Mesendoderm (in vitro differentiated cells): Measurements from ENCODE around the gene FAAP20. TPM values are rescaled to one million over a fixed set of nuclear protein-coding genes. Genes with fewer than 3 reads are reported as not detected.

Experiments
- DNase-seq: peaks from one replicate; pipeline ENCODE4 v3.0.0; 2013
- H2AK5ac ChIP-seq: 2 replicates; pipeline ENCODE4 v1.6.1; 2013; ENCODE audit warnings: low read length, inconsistent platforms
- H2BK120ac ChIP-seq: 2 replicates; pipeline ENCODE4 v1.6.1; 2013; ENCODE audit warnings: low read depth, mild to moderate bottlenecking, low read length, moderate library complexity, mixed read lengths
- H2BK15ac ChIP-seq: replicated peaks from 2 replicates; pipeline ENCODE4 v1.6.1; 2013; ENCODE audit warnings: low read depth, mild to moderate bottlenecking, moderate library complexity
- H2BK5ac ChIP-seq: 2 replicates; pipeline ENCODE4 v1.6.1; 2013; ENCODE audit warnings: low read length, inconsistent platforms
- H3K18ac ChIP-seq: 2 replicates; pipeline ENCODE4 v1.6.1; 2013; ENCODE audit warnings: mild to moderate bottlenecking, low read length, mixed read lengths
- H3K23ac ChIP-seq: one replicate; pipeline ENCODE4 v1.6.1; 2013; ENCODE audit warnings: low read length
- H3K27ac ChIP-seq: 2 replicates; pipeline ENCODE4 v1.5.1; 2013; ENCODE audit warnings: low read depth, mild to moderate bottlenecking, inconsistent platforms, low read length, moderate library complexity
- H3K27me3 ChIP-seq: 2 replicates; pipeline ENCODE4 v1.6.1; 2013; ENCODE audit warnings: low read length, control low read depth, mild to moderate bottlenecking, inconsistent platforms; ENCODE audit not compliant: insufficient read depth, poor library complexity
- H3K36me3 ChIP-seq: 2 replicates; pipeline ENCODE4 v1.6.1; 2013; ENCODE audit warnings: low read length, inconsistent platforms; ENCODE audit not compliant: control insufficient read depth, insufficient read depth
- H3K4ac ChIP-seq: one replicate; pipeline ENCODE4 v1.6.1; 2013; ENCODE audit warnings: low read depth, mild to moderate bottlenecking, low read length, moderate library complexity
- H3K4me1 ChIP-seq: 2 replicates; pipeline ENCODE4 v1.6.1; 2013; ENCODE audit warnings: low read depth, low read length, inconsistent platforms; ENCODE audit not compliant: control insufficient read depth
- H3K4me2 ChIP-seq: 2 replicates; pipeline ENCODE4 v1.6.1; 2013; ENCODE audit warnings: low read length
- H3K4me3 ChIP-seq: 2 replicates; pipeline ENCODE4 v1.5.1; 2013; ENCODE audit warnings: mild to moderate bottlenecking, low read length
- H3K56ac ChIP-seq: one replicate; pipeline ENCODE4 v1.6.1; 2013; ENCODE audit warnings: low read length
- H3K79me1 ChIP-seq: 2 replicates; pipeline ENCODE4 v1.6.1; 2013; ENCODE audit warnings: low read length, inconsistent platforms
- H3K79me2 ChIP-seq: 2 replicates; pipeline ENCODE4 v1.6.1; 2013; ENCODE audit warnings: mild to moderate bottlenecking, low read length; ENCODE audit not compliant: control insufficient read depth, insufficient read depth
- H3K9ac ChIP-seq: 2 replicates; pipeline ENCODE4 v1.6.1; 2013; ENCODE audit warnings: low read length, inconsistent platforms
- H4K5ac ChIP-seq: one replicate; pipeline ENCODE4 v1.6.1; 2013; ENCODE audit warnings: low read length
- H4K8ac ChIP-seq: one replicate; pipeline ENCODE4 v1.6.1; 2013; ENCODE audit warnings: low read depth, mild to moderate bottlenecking, control low read depth, low read length, moderate library complexity
- WGBS: extraction: QIAGEN DNeasy Blood & Tissue Kit; methylation state at CpG from one replicate; pipeline ENCODE4 v1.1.7; 2013; ENCODE audit warnings: low lambda C conversion rate, missing lambda C conversion rate; ENCODE audit not compliant: insufficient coverage; ENCODE audit errors: extremely low coverage; 5-methylcytosine and 5-hydroxymethylcytosine counted together
- polyA plus RNA-seq, 2 experiments: library from polyadenylated mRNA; stranded (reverse); fragments of 200-250 nt; gene quantifications; one replicate each; pipeline ENCODE4 v1.2.3, GENCODE V29; 2013

Gene FAAP20
- polyA plus RNA-seq (2013, experiment 1 of 2): 85.8 TPM
- 84.4 TPM for polyA plus RNA-seq (2013, experiment 2 of 2)

DNA sequence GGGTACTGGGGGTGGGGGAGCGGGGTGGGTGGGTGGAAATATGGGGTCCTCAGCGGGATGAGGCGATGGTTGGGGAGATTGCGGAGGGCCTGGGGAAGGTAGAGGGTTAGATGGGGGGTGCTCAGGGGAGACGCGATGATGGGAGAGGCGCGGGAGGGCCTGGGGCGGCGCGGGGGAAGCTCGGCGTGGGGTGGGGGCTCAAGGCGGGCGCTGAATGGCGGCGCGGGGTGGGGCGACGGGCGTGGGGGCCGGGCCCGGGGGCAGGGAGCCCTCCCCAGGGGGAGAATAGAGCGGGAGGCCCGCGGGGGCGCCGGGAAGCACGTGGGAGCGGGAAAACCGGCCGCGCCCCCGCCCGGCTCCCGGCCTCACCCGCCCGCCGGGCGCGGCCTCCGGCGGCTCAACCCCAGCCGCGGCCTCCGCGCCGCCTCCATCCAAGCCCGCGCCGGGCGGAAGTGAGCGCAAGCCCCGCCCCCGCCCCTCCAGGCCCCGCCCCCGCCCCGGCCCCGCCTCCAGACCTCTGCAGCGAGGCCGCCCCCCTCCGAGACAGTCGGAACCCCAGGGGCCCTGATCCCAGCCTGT lies at the start of gene FAAP20:
TSS of gene FAAP20 (minus strand) at position 454 of the 579 bp plus-strand sequence. CDS start at position 431, 23 bp downstream.
- Histone ChIP-seq H3K4ac (peak within 1 kb of the TSS; percentile 83), H3K79me2 (peaks cover 12% of the 10 kb centered on the region), H3K79me1 (peaks cover 7% of the 10 kb centered on the region), H3K27ac (peak within 1 kb of the TSS; percentile 84), H4K8ac (no peak within 1 kb of the TSS), H3K56ac (peak within 1 kb of the TSS; percentile 90), H3K4me1 (no peaks in the 10 kb centered on the region), H3K4me3 (peak within 1 kb of the TSS; percentile 36), H2BK15ac (no peak within 1 kb of the TSS), H2BK120ac (no peak within 1 kb of the TSS), H2AK5ac (peak within 1 kb of the TSS; percentile 37), H4K5ac (no peak within 1 kb of the TSS), H2BK5ac (no peak within 1 kb of the TSS), H3K9ac (peak within 1 kb of the TSS; percentile 85), H3K27me3 (no peaks in the 10 kb centered on the region), H3K23ac (peak within 1 kb of the TSS; percentile 66), H3K4me2 (peak within 1 kb of the TSS; percentile 70), H3K18ac (peak within 1 kb of the TSS; percentile 90), H3K36me3 (no peaks in the 10 kb centered on the region)
- WGBS: no CpG with 5 or more reads among the region's 63 CpGs
- peak; percentile 63 for DNase-seq

DNA sequence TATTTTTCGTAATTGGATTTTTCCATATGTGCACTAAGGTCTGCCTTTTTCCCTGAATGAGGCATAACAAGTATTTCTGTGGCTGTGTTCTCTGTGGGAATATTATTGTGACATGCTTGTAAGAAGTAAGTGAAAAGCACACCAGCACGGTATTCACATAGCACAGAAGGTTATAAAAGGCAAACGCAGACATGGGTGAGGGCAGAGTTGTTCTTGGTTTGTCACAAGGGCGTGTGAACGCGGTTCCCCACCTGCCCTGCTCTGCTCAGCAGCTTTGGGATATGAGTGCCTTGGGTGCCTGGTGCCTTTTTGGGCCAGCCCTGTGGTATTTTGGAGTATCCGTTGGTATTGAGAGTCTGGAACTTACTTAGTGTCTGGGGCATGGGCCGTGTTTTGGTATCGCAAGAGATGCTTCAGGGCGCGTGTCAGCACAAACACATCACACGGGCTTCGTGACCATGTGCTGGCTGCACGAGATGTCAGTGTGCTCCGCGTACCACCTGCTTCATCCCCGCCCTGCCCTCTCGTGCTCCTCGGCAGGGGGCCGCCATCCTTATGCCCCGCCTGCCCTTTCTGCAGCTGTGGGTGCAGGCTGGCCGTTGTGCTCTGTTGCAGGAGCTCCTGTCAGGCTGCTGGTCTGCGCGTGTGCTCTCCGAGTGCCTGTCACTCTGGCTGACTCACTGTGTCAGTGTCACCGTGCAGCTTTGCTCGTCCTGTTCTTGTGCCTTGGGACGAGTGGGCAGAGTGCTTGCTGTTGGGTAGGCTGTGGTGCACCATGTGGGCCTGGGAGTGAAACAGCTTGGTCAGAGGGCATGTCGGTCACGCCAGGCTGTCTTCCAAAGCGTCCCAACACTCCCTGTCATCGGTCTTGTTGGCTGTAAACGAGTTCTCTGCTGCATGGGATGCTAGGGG lies 48.5 kb upstream of the FAAP20 start:
- Histone ChIP-seq H3K18ac (no peak overlapping the region), H3K4me3 (no peak overlapping the region), H2BK120ac (no peak overlapping the region), H3K9ac (peak overlapping the region; percentile 6), H3K23ac (no peak overlapping the region), H3K27me3 (no peaks in the 10 kb centered on the region), H3K79me1 (peaks cover 26% of the 10 kb centered on the region), H2BK5ac (no peak overlapping the region), H4K5ac (no peak overlapping the region), H3K4me2 (no peak overlapping the region), H3K56ac (no peak overlapping the region), H3K27ac (no peak overlapping the region), H3K36me3 (peaks cover 5% of the 10 kb centered on the region), H3K4me1 (peaks cover 7% of the 10 kb centered on the region), H4K8ac (no peak overlapping the region), H2AK5ac (no peak overlapping the region), H3K4ac (no peak overlapping the region), H2BK15ac (no peak overlapping the region), H3K79me2 (peaks cover 89% of the 10 kb centered on the region)
- no peak for DNase-seq
- no CpG with 5 or more reads among the region's 33 CpGs for WGBS

DNA sequence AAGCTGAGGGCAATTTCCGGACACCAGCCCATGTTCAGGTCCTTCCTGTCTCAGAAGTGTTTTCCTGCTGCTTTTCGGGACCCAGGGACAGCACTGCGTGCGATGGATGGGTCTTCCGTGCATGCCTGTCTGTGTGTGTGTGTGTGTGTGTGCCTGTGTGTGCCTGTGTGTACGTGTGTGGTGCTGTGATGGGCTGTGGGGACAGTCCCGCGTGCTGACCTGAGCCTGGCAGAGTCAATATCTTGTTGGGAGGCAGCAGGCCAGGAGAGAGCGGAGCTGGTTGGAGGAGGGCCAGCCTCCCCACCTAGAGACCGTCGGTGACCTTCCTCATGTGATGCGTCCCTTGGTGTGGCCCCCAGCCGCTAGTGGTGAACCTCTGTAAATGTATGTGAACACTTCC lies 47.2 kb upstream of the FAAP20 start:
- no peak overlapping the region for H3K4ac ChIP-seq
- H4K8ac ChIP-seq: no peak overlapping the region
- H3K23ac ChIP-seq: no peak overlapping the region
- H3K27ac ChIP-seq: no peak overlapping the region
- no peak overlapping the region for H3K9ac ChIP-seq
- H2BK5ac ChIP-seq: no peak overlapping the region
- peaks cover 24% of the 10 kb centered on the region for H3K79me1 ChIP-seq
- H3K18ac ChIP-seq: no peak overlapping the region
- no peaks in the 10 kb centered on the region for H3K27me3 ChIP-seq
- DNase-seq: no peak
- H4K5ac ChIP-seq: no peak overlapping the region
- H2AK5ac ChIP-seq: no peak overlapping the region
- peaks cover 5% of the 10 kb centered on the region for H3K36me3 ChIP-seq
- H3K79me2 ChIP-seq: peaks cover 90% of the 10 kb centered on the region
- H3K4me3 ChIP-seq: no peak overlapping the region
- no peak overlapping the region for H2BK15ac ChIP-seq
- H3K4me1 ChIP-seq: peaks cover 1% of the 10 kb centered on the region
- no peak overlapping the region for H3K4me2 ChIP-seq
- H2BK120ac ChIP-seq: no peak overlapping the region
- H3K56ac ChIP-seq: no peak overlapping the region
- no CpG with 5 or more reads among the region's 13 CpGs for WGBS

DNA sequence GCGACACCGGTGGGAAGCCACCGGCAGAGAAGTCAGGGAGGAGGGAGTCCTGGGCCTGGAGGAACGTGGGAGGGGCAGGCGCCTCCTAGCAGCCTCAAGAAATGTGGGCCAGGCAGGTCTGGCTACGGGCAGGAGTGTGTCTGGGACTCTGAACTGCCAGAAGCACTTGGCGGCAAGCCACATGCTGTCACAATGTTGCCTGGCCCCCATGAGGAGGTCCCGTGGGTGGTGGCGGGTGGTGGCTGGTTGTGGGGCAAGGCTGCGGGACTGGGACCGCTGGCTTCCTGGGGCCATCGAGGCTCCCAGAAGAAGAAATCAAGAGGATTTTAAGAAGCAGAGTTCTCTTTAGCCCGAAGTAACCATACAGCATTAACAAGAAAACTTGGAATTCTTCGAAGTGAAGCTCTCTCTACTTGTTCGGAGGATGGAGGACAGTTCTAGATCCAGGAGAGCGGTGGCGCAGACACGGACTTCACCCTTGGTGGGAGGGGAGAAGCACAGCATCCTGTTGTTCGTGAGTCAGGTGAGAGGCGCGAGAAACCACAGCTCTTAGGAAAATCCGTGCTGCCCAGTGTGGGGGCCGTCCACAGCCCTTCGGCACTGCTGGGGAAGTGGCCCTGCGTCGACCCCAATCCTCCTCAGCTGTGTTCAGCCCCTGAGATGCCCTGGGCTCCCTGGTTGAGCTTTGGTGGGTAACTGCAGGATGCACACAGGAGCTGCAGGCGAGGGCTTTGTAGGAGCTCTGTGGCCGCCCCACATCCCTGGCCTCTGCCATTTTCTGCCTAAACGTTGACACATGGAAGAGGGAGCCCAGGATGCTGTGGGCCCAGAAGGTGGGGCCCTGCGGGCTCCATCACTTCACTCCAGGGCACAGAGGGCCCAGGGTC lies 45.9 kb upstream of the FAAP20 start:
- Histone ChIP-seq H3K4me1 (peaks cover 1% of the 10 kb centered on the region), H3K36me3 (peaks cover 5% of the 10 kb centered on the region)

GRCh38 chr1:2239384-2239985 lies 44.9 kb upstream of the FAAP20 start:
- no peak overlapping the region for H4K5ac ChIP-seq
- no peak overlapping the region for H3K4ac ChIP-seq
- H3K27ac ChIP-seq: no peak overlapping the region
- H3K4me2 ChIP-seq: no peak overlapping the region
- no peak overlapping the region for H2BK15ac ChIP-seq
- H2BK5ac ChIP-seq: no peak overlapping the region
- no CpG with 5 or more reads among the region's 30 CpGs for WGBS
- H3K79me1 ChIP-seq: peaks cover 21% of the 10 kb centered on the region
- no peak overlapping the region for H2AK5ac ChIP-seq
- no peak overlapping the region for H3K23ac ChIP-seq
- no peak overlapping the region for H3K56ac ChIP-seq
- H3K18ac ChIP-seq: no peak overlapping the region
- H3K79me2 ChIP-seq: peaks cover 94% of the 10 kb centered on the region
- no peak overlapping the region for H3K4me3 ChIP-seq
- peaks cover 5% of the 10 kb centered on the region for H3K36me3 ChIP-seq
- DNase-seq: no peak
- H3K27me3 ChIP-seq: no peaks in the 10 kb centered on the region
- peaks cover 1% of the 10 kb centered on the region for H3K4me1 ChIP-seq
- no peak overlapping the region for H2BK120ac ChIP-seq
- no peak overlapping the region for H4K8ac ChIP-seq
- no peak overlapping the region for H3K9ac ChIP-seq

More for the DNA sequence above, 45.9 kb upstream of the FAAP20 start:
- H3K27ac ChIP-seq: no peak overlapping the region
- H3K9ac ChIP-seq: no peak overlapping the region
- H4K8ac ChIP-seq: no peak overlapping the region
- no peak overlapping the region for H2BK5ac ChIP-seq
- no peak for DNase-seq
- no peak overlapping the region for H2AK5ac ChIP-seq
- peaks cover 21% of the 10 kb centered on the region for H3K79me1 ChIP-seq
- H3K56ac ChIP-seq: no peak overlapping the region
- no peak overlapping the region for H4K5ac ChIP-seq
- no peak overlapping the region for H2BK15ac ChIP-seq
- H3K79me2 ChIP-seq: peaks cover 90% of the 10 kb centered on the region
- H3K18ac ChIP-seq: no peak overlapping the region
- H3K23ac ChIP-seq: no peak overlapping the region
- H2BK120ac ChIP-seq: no peak overlapping the region
- H3K4ac ChIP-seq: no peak overlapping the region
- no peak overlapping the region for H3K4me3 ChIP-seq
- no peak overlapping the region for H3K4me2 ChIP-seq
- no CpG with 5 or more reads among the region's 30 CpGs for WGBS
- H3K27me3 ChIP-seq: no peaks in the 10 kb centered on the region
